Measurements from ENCODE around the gene LENG9.
"Not testable (repeated sequence)": the region's sequence is repeated elsewhere in the genome, so short reads cannot be mapped to it uniquely, and the experiment has no call there.

LENG9 gene

GRCh38 chr19:54478677-54479266, 15.2 kb upstream of the LENG9 start:
- peak; percentile 31 for DNase-seq (ENCODE audit: low spot score)

- no peak for DNase-seq (ENCODE audit: low spot score)
Observed at GRCh38 chr19:54477650-54478049, 14.1 kb upstream of the LENG9 start.

GRCh38 chr19:54475706-54476105, 12.1 kb upstream of the LENG9 start:
- no peak for DNase-seq (ENCODE audit: low spot score)

DNA sequence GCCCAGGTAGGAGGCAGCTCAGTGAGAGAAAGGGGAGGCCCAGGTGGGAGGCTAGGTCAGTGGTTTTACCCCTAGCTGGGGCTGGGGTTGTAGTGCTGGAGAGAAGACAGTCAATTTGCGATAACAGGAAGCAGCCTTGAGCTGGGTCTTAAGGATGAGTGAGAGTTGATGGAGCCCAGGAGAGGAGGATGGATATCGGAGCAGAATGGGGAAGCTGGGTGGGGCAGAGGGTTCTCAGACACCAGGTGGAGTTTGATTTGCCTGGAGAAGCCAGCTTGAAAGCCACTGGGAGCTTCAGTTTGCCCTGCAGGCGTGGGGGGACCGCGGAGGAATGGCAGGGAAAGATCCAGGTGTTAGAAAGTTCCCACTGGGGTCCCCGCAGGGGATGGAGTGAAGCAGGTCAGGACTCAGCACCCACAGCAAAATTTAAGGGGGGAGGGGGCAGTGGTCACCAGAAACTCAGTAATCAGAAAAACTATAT, 10.4 kb upstream of the LENG9 start:
- no peak for DNase-seq (ENCODE audit: low spot score)

DNA sequence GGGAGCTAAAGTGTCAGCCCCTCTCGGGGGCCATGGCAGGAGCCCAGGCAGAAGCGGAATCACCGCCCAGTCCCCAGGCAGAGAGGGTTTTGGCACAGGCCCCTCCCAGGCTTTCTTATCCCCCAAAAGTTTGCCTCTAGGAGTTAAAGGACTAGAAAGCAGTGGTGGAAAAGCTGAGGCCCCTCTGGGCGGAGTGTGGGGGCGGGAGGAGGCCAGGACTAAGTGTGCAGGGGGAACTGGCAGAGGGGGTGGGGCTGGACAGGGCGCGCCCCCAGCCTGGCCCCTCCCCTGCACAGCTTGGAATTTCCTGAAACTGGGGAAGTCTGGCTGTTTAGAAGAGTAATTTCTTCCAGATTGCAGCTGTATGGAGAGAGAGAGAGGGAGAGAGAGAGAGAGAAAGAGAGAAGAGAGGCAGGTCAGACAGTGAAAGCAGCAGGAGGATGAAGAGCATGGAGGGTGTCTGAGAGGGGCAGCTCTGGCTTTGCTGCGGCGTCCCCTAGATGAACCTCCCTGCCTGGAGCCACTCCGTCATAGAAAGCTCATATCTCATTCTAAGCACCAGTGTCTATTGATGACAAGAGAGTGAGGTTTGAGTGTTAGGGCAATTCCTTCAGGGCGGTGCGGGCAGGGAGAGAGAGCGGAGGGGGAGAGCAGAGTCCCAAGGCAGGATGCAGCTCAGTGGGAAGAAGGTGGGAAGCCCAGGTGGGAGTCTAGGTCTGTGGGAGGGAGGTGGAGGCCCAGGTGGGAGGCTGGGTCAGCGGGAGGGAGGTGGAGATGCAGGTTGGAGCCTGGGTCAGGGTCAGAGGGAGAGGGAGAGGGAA, 9.7 kb upstream of the LENG9 start, which contains the start of gene CDC42EP5:
Gene CDC42EP5 (minus strand): TSS at position 226 of the 821 bp plus-strand sequence. CDS start 7,749 bp downstream, outside the sequence.
- no peak for DNase-seq (ENCODE audit: low spot score)

DNA sequence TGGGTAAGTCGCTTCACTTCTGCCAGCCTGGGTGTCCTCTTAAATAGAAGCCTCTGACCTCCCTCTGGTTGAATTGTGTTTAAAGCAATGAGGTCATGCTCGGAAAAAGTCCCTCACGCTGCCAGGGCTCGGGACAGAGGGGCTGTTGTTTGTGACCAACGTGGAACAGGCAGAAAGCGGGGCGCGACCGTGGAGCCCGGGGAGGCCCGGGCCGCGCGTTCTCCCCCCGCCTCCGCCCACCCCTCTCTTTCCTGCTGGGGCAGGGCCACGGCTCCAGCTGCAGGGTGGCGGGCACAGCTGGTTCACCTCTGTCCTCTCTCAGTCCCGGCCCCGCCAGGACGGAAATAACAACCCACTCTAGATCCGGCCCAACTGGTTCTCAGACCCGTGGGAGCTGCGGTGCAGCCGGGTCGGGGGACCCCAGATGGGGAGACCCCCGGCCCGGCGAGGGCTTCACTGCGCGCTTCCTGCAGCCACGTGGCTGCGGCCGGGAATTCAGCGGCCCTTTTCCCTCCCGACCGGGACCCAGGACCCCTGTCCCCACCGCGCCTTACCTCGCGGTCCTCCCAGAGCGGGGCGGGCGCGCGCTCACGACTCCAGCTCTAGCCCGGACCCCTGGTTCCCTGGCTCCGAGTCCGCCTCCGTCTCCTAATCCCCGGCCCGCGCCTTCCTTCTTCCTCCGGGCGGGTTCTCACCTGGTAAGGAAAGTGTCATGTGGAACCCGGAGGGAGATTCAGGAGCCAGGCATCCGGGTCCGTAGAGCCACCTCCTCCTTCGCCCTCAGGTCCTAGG, 7.6 kb upstream of the LENG9 start:
- peak; percentile 72 for DNase-seq (ENCODE audit: low spot score)

DNA sequence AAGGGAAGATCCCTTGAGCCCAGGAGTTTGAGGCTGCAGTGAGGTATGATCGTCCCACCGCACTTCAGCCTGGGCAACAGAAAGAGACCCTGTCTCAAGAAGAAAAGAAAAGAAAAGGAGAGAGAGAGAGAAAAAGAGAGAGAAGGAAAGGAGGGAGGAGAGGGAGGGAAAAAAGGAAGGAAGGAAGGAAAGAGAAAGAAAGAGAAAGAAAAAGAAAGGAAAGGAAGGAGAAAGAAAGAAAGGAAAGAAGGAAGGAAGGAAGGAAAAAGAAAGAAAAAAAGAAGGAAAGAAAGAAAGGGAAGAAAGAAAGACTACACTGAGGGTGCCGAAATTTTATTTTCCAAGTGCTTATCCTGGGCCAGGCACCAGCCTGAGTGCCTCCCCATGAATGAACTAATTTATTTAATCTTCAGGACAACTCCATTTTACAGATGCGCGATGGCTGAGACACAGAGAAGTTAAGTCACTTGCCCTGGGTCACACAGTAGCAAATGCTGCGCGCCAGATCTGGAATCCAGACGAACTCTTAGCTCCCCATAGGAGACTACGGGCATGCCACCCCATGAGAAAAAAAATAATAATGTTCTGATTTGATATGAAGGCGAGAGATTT, 6.8 kb upstream of the LENG9 start:
- DNase-seq (ENCODE audit: low spot score), result no peak

GRCh38 chr19:54469496-54469934, 5.9 kb upstream of the LENG9 start:
- DNase-seq (ENCODE audit: low spot score), result no peak

GRCh38 chr19:54466110-54466480, 2.5 kb upstream of the LENG9 start:
- not testable (repeated sequence) for DNase-seq (ENCODE audit: low spot score)

- no peak for DNase-seq (ENCODE audit: low spot score)
Observed at GRCh38 chr19:54465426-54466109, 2.0 kb upstream of the LENG9 start.

DNA sequence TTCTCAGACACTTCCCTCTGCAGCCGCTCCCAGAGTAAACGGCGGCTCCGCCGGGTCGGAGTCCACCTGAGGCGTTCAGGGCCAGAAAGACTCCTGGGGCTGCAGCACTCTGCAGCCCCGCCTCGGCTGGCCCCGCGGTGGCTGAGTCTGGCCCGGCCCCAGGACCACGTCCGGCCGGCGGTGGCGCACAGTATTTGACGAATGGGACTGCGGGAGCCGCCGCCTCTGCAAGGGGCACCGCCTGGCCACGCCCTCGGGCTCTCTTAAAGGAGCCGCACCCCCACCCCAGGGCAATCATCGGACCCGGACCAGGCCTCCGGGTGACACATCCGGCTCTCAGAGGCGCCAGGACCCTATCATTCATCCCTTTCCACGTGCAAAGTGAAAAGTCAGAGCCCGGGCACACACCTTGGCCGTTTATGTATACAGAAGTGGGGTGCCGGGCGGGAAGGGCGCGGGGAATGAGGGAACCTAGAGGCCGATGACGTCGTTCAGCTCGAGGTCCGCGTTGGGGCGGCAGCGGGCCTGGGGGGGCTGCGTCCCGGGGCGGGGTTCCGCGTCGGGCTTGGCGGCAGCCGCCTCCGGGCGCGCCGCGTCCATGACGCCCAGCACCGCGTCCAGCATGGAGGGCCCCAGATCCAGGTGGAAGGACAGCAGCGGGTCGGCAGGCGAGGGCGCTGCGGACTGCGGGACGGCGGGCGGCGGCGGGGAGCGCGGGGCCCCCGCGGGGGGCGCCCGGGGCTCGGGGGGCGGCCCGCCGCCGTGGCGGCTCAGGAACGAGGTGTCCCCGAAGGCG, 1.2 kb upstream of the LENG9 start:
- peak; percentile 84 for DNase-seq (ENCODE audit: low spot score)

- no peak for DNase-seq (ENCODE audit: low spot score)
Observed at GRCh38 chr19:54464044-54464629, 559 bp upstream of the LENG9 start.

GRCh38 chr19:54462655-54463530, 685 bp downstream of the LENG9 start:
- DNase-seq (ENCODE audit: low spot score), result peak; percentile 57

DNA sequence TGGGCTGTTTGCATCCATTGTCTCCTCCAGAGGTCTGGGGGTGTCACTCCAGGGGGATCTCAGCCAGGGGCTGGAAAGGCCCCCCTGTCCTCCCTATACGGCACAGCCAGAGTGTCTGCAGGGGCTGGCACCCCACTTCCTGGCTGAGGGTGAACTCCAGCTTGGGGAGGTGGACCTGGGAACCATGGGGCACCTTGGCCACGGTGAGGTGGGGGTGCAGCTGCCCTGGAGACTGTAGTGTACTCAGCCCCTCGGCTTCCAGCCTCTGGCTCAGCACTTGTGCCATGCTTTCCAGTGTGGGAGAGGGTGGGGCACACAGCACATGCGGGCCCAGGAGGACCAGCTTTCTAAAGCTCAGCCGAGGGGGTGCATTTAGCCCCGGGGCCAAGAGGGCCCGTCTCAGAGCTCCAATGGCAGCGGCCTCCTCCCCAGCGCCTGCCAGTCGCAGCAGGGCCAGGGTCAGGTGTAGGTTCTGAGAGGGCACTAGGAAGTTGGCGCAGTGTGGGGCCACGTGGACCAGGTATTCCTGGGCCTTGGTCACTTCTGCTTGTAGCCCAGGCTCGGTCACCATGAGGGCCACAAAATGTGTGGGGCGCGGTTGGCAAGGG, 1.4 kb downstream of the LENG9 start:
- DNase-seq (ENCODE audit: low spot score), result no peak

GRCh38 chr19:54461613-54462012, 2.0 kb downstream of the LENG9 start:
- DNase-seq (ENCODE audit: low spot score), result no peak

GRCh38 chr19:54461210-54461609, 2.4 kb downstream of the LENG9 start:
- no peak for DNase-seq (ENCODE audit: low spot score)

DNA sequence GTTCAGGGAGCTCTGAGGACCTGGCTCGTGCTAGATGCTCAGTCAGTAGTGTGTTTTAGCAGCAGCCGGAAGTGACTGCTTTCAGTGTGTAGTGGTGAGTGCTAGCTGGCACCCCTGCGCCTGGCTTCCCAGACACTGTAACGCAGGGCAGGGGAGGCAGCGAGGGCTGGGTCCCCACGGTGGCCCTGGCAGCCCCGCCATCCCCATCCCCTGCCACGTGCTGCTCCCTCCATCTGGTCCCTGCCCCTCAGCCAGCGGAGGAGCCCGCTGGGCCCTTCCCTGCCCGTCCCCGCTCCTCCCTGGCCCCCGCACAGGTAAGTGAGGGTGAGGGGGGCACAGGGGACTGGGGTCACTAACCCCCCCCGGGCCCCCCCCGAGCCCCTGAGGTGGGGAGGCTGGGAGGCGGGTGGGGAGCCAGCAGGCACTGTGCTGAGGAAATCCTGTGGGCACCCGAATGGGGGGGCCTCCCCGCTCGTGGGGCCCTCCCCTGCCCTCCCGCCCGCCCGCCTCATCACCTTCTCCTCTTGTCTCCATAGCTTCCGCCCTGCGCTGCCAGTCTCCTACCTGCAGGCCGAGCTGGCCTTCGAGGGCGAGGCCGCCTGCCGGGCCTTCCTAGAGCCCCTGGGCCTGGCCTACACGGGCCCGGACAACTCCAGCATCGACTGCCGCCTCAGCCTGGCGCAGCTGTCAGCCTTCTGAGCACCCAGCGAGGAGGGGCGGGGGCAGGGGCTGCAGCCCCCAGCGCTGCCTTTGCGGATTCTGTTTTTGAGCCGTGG, 3.2 kb downstream of the LENG9 start:
- DNase-seq (ENCODE audit: low spot score), result no peak

Measured in globus pallidus (tissue), 1 donor.